ENCODE data around the gene SPATS2.

DNA sequence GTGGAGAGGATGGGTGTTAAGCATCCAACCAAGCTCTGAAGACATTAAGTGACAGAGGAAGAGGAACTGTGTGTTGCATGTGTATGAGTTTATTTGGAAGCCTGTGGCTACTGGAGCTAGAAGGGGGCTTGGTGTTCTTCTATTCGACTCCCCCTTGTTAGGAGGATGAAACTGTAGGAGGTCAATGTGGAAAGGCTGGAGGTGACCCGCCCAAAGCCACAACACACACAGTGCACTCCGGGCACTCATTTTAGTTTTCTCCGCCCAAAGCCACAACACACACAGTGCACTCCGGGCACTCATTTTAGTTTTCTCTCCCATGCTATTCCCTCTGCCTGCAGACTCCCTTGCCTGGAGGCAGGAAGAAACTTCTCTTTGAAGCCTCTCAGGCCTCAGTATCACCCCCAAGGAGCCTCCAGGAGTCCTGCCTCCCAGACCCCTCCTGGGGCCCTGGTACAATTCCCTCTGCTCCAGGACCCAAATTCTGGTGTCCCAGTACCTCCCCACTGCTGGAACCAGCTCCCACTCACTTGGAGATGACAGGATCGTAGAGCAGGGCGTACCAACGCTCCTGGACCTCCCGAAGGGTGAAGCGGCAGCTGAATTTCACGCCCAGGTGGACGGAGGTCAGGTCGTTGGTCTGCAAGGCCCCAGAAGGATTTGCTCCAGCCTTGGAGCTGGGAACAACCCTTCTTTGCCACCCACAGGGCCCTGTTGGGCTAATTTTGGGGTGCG lies 196.9 kb downstream of the SPATS2 start:
- TF ChIP-seq, protein P1, sequence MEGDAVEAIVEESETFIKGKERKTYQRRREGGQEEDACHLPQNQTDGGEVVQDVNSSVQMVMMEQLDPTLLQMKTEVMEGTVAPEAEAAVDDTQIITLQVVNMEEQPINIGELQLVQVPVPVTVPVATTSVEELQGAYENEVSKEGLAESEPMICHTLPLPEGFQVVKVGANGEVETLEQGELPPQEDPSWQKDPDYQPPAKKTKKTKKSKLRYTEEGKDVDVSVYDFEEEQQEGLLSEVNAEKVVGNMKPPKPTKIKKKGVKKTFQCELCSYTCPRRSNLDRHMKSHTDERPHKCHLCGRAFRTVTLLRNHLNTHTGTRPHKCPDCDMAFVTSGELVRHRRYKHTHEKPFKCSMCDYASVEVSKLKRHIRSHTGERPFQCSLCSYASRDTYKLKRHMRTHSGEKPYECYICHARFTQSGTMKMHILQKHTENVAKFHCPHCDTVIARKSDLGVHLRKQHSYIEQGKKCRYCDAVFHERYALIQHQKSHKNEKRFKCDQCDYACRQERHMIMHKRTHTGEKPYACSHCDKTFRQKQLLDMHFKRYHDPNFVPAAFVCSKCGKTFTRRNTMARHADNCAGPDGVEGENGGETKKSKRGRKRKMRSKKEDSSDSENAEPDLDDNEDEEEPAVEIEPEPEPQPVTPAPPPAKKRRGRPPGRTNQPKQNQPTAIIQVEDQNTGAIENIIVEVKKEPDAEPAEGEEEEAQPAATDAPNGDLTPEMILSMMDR (IDR thresholded peaks at IDR 0.05 in 4 of 5, conservative IDR thresholded peaks at IDR 0.05 in 1 of 5), result no peak
- TF ChIP-seq POLR2A (IDR thresholded peaks at IDR 0.05), result no peak
